Sciatic nerve (tissue), 2 donors: ENCODE results near the gene CDC42BPA. TPM values are rescaled to one million over a fixed set of nuclear protein-coding genes. Genes with fewer than 3 reads are reported as not detected.
"Not testable (repeated sequence)": the region's sequence is repeated elsewhere in the genome, so short reads cannot be mapped to it uniquely, and the experiment has no call there.

ENCODE experiments used
- ATAC-seq: fragments of 200-7000 bp; cut with Tn5 transposase; one replicate; pipeline ENCODE4 v1.9.1; 2020; ENCODE audit warnings: mild to moderate bottlenecking, moderate library complexity
- DNase-seq: peaks from one replicate; pipeline ENCODE4 v3.0.0-alpha.2; 2020; ENCODE audit warnings: low spot score
- intact Hi-C: fragments of 100-400 bp; cut with DNase I; formaldehyde crosslinking; loops from one replicate; pipeline ENCODE4 v1.14.2; 2022
- total RNA-seq: library from RNA; stranded (reverse); fragmentation: NEBNext Ultra II Directional; extraction: Animal tissue kit (Norgen Biotek cat#: 25700); gene quantifications from one replicate; pipeline ENCODE4 v1.2.1, GENCODE V29; 2021
- donor health status: DM: no; HTN: no; CAD: no.
- donor health status: DM: no; HTN: no; CAD: no.

The CDC42BPA gene
- total RNA-seq, result 66.8 TPM

- intact Hi-C loops, result no loop called here
- peak; percentile 94 for ATAC-seq
Observed at GRCh38 chr1:227318016-227318852, at the start of gene CDC42BPA. CDC42BPA (minus strand) TSS chr1:227318492; CDS start chr1:227317182, 1,310 bp downstream.

GRCh38 chr1:227368009-227368408 is 49.7 kb upstream of the CDC42BPA start:
- intact Hi-C loops, result no loop called here
- DNase-seq (no peak), ATAC-seq (no peak)

More at GRCh38 chr1:227318016-227318852, at the start of gene CDC42BPA:
- peak; percentile 90 for DNase-seq

GRCh38 chr1:227365473-227366431 is 47.5 kb upstream of the CDC42BPA start:
- intact Hi-C loops, result no loop called here
- DNase-seq, result no peak
- no peak for ATAC-seq

GRCh38 chr1:227364657-227365056 is 46.4 kb upstream of the CDC42BPA start:
- ATAC-seq (no peak), DNase-seq (no peak)
- intact Hi-C loops, result no loop called here

GRCh38 chr1:227363825-227364224 is 45.5 kb upstream of the CDC42BPA start:
- intact Hi-C loops, result no loop called here
- ATAC-seq (no peak), DNase-seq (no peak)

GRCh38 chr1:227362039-227362438 is 43.7 kb upstream of the CDC42BPA start:
- DNase-seq (no peak), ATAC-seq (no peak)
- intact Hi-C loops, result no loop called here

GRCh38 chr1:227357927-227358302 is 39.6 kb upstream of the CDC42BPA start:
- no peak for ATAC-seq
- no peak for DNase-seq
- intact Hi-C loops, result no loop called here

- ATAC-seq (peak; percentile 82), DNase-seq (no peak)
- intact Hi-C loops, result no loop called here
Observed at GRCh38 chr1:227357171-227357926, 39.1 kb upstream of the CDC42BPA start.

GRCh38 chr1:227356620-227357146 is 38.4 kb upstream of the CDC42BPA start:
- no peak for DNase-seq
- intact Hi-C loops, result no loop called here
- ATAC-seq, result no peak

- no peak for ATAC-seq
- intact Hi-C loops, result no loop called here
- no peak for DNase-seq
Observed at GRCh38 chr1:227355542-227356245, 37.4 kb upstream of the CDC42BPA start.

GRCh38 chr1:227353186-227353585 is 34.9 kb upstream of the CDC42BPA start:
- DNase-seq, result no peak
- intact Hi-C loops, result no loop called here
- no peak for ATAC-seq

- DNase-seq, intact Hi-C loops, ATAC-seq: not testable (repeated sequence)
Observed at GRCh38 chr1:227352164-227352563, 33.9 kb upstream of the CDC42BPA start.

- intact Hi-C loops, result no loop called here
- ATAC-seq, result peak; percentile 72
- no peak for DNase-seq
Observed at GRCh38 chr1:227351443-227351842, 33.2 kb upstream of the CDC42BPA start.

GRCh38 chr1:227349967-227350366 is 31.7 kb upstream of the CDC42BPA start:
- DNase-seq (no peak), ATAC-seq (no peak)
- intact Hi-C loops, result no loop called here

GRCh38 chr1:227343727-227344551 is 25.6 kb upstream of the CDC42BPA start:
- DNase-seq, result no peak
- peak; percentile 86 for ATAC-seq
- intact Hi-C loops, result no loop called here

GRCh38 chr1:227343206-227343605 is 24.9 kb upstream of the CDC42BPA start:
- ATAC-seq (no peak), DNase-seq (no peak)
- intact Hi-C loops, result no loop called here

GRCh38 chr1:227342075-227342829 is 24.0 kb upstream of the CDC42BPA start:
- intact Hi-C loops, result no loop called here
- ATAC-seq (no peak), DNase-seq (no peak)
